Tibial artery (tissue), 4 donors: ENCODE results near the gene BAHCC1.

Source experiments
- DNase-seq, 2 donors: peaks; one replicate each; pipeline ENCODE4 v3.0.0-alpha.2; 2019
- H3K27ac ChIP-seq, 2 donors: fragments of 200-600 bp; sonication (generic) in 1 of 2; 1 replicate in 1 of 2; 2 replicates in 1 of 2; pipeline ENCODE4 v1.5.1; 2018 to 2019; ENCODE audit warnings: mild to moderate bottlenecking in 1 of 2
- H3K27me3 ChIP-seq, 2 donors: fragments of 200-600 bp; sonication (generic) in 1 of 2; one replicate each; pipeline versions ENCODE4 v1.5.1 to v1.6.0; 2016 to 2019
- H3K36me3 ChIP-seq, 3 donors: fragments of 200-600 bp; sonication (generic) in 2 of 3; one replicate each; pipeline ENCODE4 v1.5.1; 2016 to 2019; ENCODE audit warnings: mild to moderate bottlenecking in 2 of 3
- H3K4me1 ChIP-seq, 4 donors: fragments of 200-600 bp; sonication (generic) in 2 of 4; 1 replicate in 3 of 4; 2 replicates in 1 of 4; pipeline ENCODE4 v1.5.1; 2016 to 2019
- H3K4me3 ChIP-seq, 2 donors: fragments of 200-600 bp; sonication (generic) in 1 of 2; 1 replicate in 1 of 2; 2 replicates in 1 of 2; pipeline ENCODE4 v1.5.1; 2018 to 2019; ENCODE audit warnings: mild to moderate bottlenecking in 2 of 2
- H3K9me3 ChIP-seq, 3 donors: fragments of 200-600 bp; sonication (generic) in 1 of 3; one replicate each; pipeline ENCODE4 v1.5.1; 2016 to 2019
- intact Hi-C: fragments of 100-400 bp; cut with DNase I; formaldehyde crosslinking; loops from one replicate; pipeline ENCODE4 v1.15.0; 2023; ENCODE audit warnings: low total_unique reads
- TF ChIP-seq, protein P1 (sequence below), 2 experiments: fragments of 200-600 bp in 1 of 2; fragments of 450-650 bp in 1 of 2; IDR thresholded peaks; one replicate each; pipeline ENCODE4 v1.5.1; 2017 to 2019; ENCODE audit warnings: antibody characterized with exemption in 2 of 2, mild to moderate bottlenecking in 1 of 2, moderate library complexity in 1 of 2

Gene BAHCC1

DNA sequence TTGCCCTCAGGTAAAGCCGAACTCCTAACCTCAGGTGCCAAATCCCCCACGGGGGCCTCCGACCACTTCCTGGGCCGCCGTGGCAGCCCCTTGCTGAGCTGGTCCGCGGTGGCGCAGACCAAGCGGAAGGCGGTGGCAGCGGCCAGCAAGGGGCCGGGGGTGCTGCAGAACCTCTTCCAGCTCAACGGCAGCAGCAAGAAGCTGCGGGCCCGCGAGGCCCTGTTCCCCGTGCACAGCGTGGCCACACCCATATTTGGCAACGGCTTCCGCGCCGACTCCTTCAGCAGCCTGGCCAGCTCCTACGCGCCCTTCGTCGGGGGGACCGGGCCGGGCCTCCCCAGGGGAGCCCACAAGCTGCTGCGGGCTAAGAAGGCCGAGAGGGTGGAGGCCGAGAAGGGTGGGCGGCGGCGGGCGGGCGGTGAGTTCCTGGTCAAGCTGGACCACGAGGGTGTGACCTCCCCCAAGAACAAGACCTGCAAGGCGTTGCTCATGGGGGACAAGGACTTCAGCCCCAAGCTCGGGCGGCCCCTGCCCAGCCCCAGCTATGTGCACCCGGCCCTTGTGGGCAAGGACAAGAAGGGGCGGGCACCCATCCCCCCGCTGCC is 65.7 kb downstream of the BAHCC1 start:
- Histone ChIP-seq H3K4me3 (no peak overlapping the region), H3K36me3 (peaks cover 9 to 67% (median 60%) of the 10 kb centered on the region in 3 donors)
- no peak for DNase-seq

DNA sequence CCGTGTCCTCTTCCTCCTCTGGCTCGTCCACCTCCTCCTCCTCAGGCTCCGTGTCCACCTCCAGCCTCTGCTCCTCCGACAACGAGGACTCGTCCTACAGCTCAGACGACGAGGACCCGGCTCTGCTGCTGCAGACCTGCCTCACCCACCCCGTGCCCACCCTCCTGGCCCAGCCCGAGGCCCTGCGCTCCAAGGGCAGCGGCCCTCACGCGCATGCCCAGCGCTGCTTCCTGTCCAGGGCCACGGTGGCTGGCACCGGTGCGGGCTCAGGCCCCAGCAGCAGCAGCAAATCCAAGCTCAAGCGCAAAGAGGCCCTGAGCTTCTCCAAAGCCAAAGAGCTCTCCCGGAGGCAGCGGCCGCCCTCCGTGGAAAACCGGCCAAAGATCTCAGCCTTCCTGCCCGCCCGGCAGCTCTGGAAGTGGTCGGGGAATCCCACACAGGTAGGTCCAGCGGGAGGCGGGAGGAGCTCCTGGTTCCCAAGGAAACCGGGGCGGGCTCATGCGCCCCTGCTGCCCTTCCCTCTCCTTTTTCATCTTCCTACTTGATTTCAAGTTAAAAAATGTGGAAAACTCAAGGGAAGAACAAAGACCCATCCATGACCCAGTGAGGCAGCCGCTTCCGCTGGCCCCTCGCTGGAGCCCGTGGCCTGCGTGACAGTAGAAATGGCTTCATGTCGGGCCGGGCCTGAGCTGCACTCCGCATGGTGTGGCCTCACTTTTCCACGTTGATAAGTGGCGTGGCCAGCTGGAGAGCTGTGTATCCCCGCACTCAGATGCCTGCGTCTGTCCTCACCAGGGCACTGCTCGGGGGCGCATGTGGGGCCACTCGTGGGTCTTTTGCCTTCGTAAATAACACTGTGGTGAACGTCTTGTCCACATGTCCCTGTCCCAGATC is 66.6 kb downstream of the BAHCC1 start:
- H3K4me3 ChIP-seq, result no peak overlapping the region
- H3K36me3 ChIP-seq, result peaks cover 9 to 71% (median 65%) of the 10 kb centered on the region in 3 donors
- no peaks in the 10 kb centered on the region for H3K27me3 ChIP-seq
- TF ChIP-seq, protein P1, sequence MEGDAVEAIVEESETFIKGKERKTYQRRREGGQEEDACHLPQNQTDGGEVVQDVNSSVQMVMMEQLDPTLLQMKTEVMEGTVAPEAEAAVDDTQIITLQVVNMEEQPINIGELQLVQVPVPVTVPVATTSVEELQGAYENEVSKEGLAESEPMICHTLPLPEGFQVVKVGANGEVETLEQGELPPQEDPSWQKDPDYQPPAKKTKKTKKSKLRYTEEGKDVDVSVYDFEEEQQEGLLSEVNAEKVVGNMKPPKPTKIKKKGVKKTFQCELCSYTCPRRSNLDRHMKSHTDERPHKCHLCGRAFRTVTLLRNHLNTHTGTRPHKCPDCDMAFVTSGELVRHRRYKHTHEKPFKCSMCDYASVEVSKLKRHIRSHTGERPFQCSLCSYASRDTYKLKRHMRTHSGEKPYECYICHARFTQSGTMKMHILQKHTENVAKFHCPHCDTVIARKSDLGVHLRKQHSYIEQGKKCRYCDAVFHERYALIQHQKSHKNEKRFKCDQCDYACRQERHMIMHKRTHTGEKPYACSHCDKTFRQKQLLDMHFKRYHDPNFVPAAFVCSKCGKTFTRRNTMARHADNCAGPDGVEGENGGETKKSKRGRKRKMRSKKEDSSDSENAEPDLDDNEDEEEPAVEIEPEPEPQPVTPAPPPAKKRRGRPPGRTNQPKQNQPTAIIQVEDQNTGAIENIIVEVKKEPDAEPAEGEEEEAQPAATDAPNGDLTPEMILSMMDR (IDR thresholded peaks at IDR 0.05), result no peak
- no peaks in the 10 kb centered on the region for H3K4me1 ChIP-seq
- no peaks in the 10 kb centered on the region for H3K9me3 ChIP-seq
- intact Hi-C loops, result no loop called here
- DNase-seq, result no peak
- no peak overlapping the region for H3K27ac ChIP-seq

More for the DNA sequence above, 65.7 kb downstream of the BAHCC1 start:
- intact Hi-C loops, result no loop called here
- Histone ChIP-seq H3K27ac (no peak overlapping the region), H3K27me3 (no peaks in the 10 kb centered on the region), H3K4me1 (no peaks in the 10 kb centered on the region), H3K9me3 (no peaks in the 10 kb centered on the region)
- TF ChIP-seq, protein P1 (IDR thresholded peaks at IDR 0.05), result no peak

DNA sequence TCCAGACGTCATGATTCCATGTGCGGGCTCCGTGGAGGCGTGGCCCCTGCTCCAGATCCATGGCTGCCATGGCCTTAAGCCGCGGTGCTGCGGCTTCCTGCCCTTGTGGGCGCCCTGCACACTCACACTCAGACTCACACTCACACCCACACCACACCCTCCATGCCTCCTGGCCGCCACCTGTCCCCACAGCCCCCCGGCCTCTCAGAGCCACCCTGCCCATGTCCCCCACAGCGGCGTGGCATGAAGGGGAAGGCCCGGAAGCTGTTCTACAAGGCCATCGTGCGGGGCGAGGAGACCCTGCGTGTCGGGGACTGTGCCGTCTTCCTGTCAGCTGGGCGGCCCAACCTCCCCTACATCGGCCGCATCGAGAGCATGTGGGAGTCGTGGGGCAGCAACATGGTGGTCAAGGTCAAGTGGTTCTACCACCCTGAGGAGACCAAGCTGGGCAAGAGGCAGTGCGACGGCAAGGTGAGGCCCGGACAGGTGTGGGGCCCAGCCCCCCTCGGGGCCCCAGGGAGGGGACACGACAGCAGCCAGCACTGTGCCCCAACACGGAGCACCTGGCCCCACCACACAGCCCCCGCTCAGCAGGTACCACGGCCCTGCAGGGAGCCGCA is 67.4 kb downstream of the BAHCC1 start:
- no peaks in the 10 kb centered on the region for H3K4me1 ChIP-seq
- H3K9me3 ChIP-seq, result no peaks in the 10 kb centered on the region
- H3K36me3 ChIP-seq, result peaks cover 9 to 71% (median 65%) of the 10 kb centered on the region in 3 donors
- H3K27ac ChIP-seq, result no peak overlapping the region
- no peaks in the 10 kb centered on the region for H3K27me3 ChIP-seq
- TF ChIP-seq, protein P1 (IDR thresholded peaks at IDR 0.05), result no peak
- no peak for DNase-seq
- intact Hi-C loops, result no loop called here
- no peak overlapping the region for H3K4me3 ChIP-seq

DNA sequence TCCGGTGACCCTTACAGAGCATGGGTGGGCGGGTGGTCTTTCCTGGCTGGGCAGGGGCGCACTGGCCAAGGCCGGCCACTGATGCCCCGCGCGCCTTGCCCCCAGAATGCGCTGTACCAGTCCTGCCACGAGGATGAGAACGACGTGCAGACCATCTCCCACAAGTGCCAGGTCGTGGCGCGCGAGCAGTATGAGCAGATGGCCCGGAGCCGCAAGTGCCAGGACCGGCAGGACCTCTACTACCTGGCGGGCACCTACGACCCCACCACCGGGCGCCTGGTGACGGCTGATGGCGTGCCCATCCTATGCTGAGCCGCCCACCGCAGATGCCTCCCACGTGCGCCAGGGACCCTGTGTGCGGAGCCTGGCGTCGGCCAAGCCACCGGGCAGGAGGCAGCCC is 68.2 kb downstream of the BAHCC1 start:
- TF ChIP-seq, protein P1 (IDR thresholded peaks at IDR 0.05), result no peak
- H3K27ac ChIP-seq, result no peak overlapping the region
- intact Hi-C loops, result no loop called here
- no peak for DNase-seq
- no peak overlapping the region for H3K4me3 ChIP-seq
- peaks cover 9 to 64% (median 58%) of the 10 kb centered on the region in 3 donors for H3K36me3 ChIP-seq
- no peaks in the 10 kb centered on the region for H3K9me3 ChIP-seq
- no peaks in the 10 kb centered on the region for H3K27me3 ChIP-seq
- no peaks in the 10 kb centered on the region for H3K4me1 ChIP-seq

DNA sequence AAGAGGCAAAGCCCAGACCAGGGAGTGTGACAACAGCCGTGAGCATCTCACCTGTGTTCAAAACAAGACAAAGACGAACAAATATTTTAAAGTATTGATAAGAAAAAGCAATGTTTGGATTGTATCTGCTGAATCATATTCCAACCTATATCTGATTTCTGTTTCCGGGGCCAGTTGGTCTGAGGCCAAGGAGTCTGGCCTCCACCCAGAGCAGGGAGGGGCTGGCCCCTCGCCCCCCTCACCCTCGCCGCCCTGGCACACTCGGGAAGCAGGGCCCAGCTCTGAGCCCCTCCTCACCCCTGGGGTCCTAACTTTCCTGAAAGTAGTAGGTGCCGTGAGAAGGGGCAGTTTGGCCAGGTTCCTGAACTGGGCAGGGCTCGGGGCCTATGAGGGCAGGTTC is 69.3 kb downstream of the BAHCC1 start:
- DNase-seq, result no peak
- Histone ChIP-seq H3K27ac (no peak overlapping the region), H3K27me3 (no peaks in the 10 kb centered on the region), H3K4me1 (no peaks in the 10 kb centered on the region), H3K36me3 (peaks cover 5 to 53% (median 47%) of the 10 kb centered on the region in 3 donors), H3K9me3 (no peaks in the 10 kb centered on the region), H3K4me3 (no peak overlapping the region)
- intact Hi-C loops, result no loop called here
- TF ChIP-seq, protein P1 (IDR thresholded peaks at IDR 0.05), result no peak
